Upper lobe of left lung (tissue), 4 donors: ENCODE measurements around the gene SOX13.

Source experiments
- CTCF ChIP-seq, 6 experiments: fragments of 450-650 bp in 4 of 6; fragments of 200-600 bp in 2 of 6; sonication (generic) in 2 of 6; IDR thresholded peaks; one replicate each; pipeline ENCODE4 v1.5.1; 2016 to 2019; ENCODE audit warnings: antibody characterized with exemption in 6 of 6
- POLR2A ChIP-seq, 4 donors: fragments of 450-650 bp; IDR thresholded peaks; one replicate each; pipeline ENCODE4 v1.5.1; 2016 to 2017; ENCODE audit warnings: antibody characterized with exemption in 4 of 4, mild to moderate bottlenecking in 2 of 4
- POLR2AphosphoS5 ChIP-seq, 2 donors: sonication (generic); formaldehyde crosslinking; IDR thresholded peaks; one replicate each; pipeline ENCODE4 v1.5.1; 2017; ENCODE audit warnings: antibody characterized with exemption in 2 of 2

- no peak for TF ChIP-seq CTCF (IDR thresholded peaks at IDR 0.05)
- no peak for TF ChIP-seq POLR2AphosphoS5 (IDR thresholded peaks at IDR 0.05)
- no peak for TF ChIP-seq POLR2A (IDR thresholded peaks at IDR 0.05)
Measured at GRCh38 chr1:204161609-204162493, 88.9 kb downstream of the SOX13 start.
